HEK293 (cell line): Measurements from ENCODE around the gene NR1H3.

ENCODE experiments used
- CTCF ChIP-seq: fragments of 450-650 bp; formaldehyde crosslinking; IDR thresholded peaks from 2 replicates; pipeline ENCODE4 v1.5.1; 2016; ENCODE audit warnings: missing biosample characterization, missing genetic modification characterization
- KLF9 ChIP-seq: fragments of 450-650 bp; formaldehyde crosslinking; IDR thresholded peaks from 2 replicates; pipeline ENCODE4 v1.5.1; 2016; ENCODE audit warnings: missing biosample characterization, missing genetic modification characterization, low read depth
- SP2 ChIP-seq: fragments of 450-650 bp; formaldehyde crosslinking; IDR thresholded peaks from 2 replicates; pipeline ENCODE4 v1.5.1; 2016; ENCODE audit warnings: missing biosample characterization, missing genetic modification characterization
- YY1 ChIP-seq: fragments of 450-650 bp; formaldehyde crosslinking; IDR thresholded peaks from 2 replicates; pipeline ENCODE4 v1.5.1; 2018; ENCODE audit warnings: missing biosample characterization, missing genetic modification characterization
- ZNF23 ChIP-seq: fragments of 450-650 bp; formaldehyde crosslinking; IDR thresholded peaks from 2 replicates; pipeline ENCODE4 v1.5.1; 2016; ENCODE audit warnings: missing biosample characterization, missing genetic modification characterization, borderline replicate concordance
- ZNF366 ChIP-seq: fragments of 450-650 bp; formaldehyde crosslinking; conservative IDR thresholded peaks from 2 replicates; pipeline ENCODE4 v1.5.1; 2016; ENCODE audit warnings: missing biosample characterization, missing genetic modification characterization
- ZNF513 ChIP-seq: fragments of 450-650 bp; IDR thresholded peaks from 2 replicates; pipeline ENCODE4 v1.5.1; 2018; ENCODE audit warnings: missing biosample characterization, missing genetic modification characterization
- ZNF621 ChIP-seq: fragments of 450-650 bp; formaldehyde crosslinking; IDR thresholded peaks from 2 replicates; pipeline ENCODE4 v1.5.1; 2017; ENCODE audit warnings: missing biosample characterization, missing genetic modification characterization

GRCh38 chr11:47280860-47281259, 23.1 kb downstream of the NR1H3 start:
- TF ChIP-seq YY1 (tag by site-specific recombination) (no peak), CTCF (tag by site-specific recombination) (no peak), KLF9 (no peak), ZNF366 (no peak), ZNF621 (tag by site-specific recombination) (no peak), ZNF23 (tag by site-specific recombination) (no peak), ZNF513 (tag by site-specific recombination) (no peak), SP2 (no peak)
